Activated CD8-positive, alpha-beta T cell treated with anti-CD3 and anti-CD28 coated beads for 36 hours (primary cell): ENCODE results near the gene TMEM132D. TPM values are rescaled to one million over a fixed set of nuclear protein-coding genes. Genes with fewer than 3 reads are reported as not detected.

Source experiments
- ATAC-seq: fragments of 200-7000 bp; cut with Tn5 transposase; one replicate; pipeline ENCODE4 v1.10.0; 2021; ENCODE audit warnings: mild to moderate bottlenecking, moderate library complexity
- CTCF ChIA-PET: fragments of 350-600 bp; sonication (Branson Sonifier 250); formaldehyde crosslinking; loops from one replicate; lab custom pipeline; 2021; ENCODE audit warnings: antibody characterized with exemption; lab: Charles Lee
- POLR2A ChIA-PET: fragments of 350-600 bp; sonication (Branson Sonifier 250); formaldehyde crosslinking; loops from one replicate; lab custom pipeline; 2021; ENCODE audit warnings: antibody characterized with exemption; lab: Charles Lee
- DNase-seq: peaks from one replicate; pipeline ENCODE4 v3.0.0-alpha.2; 2020
- H3K27ac Mint-ChIP-seq: one replicate; pipeline ENCODE4 v1.8.0; 2021; ENCODE audit warnings: mild to moderate bottlenecking, mixed read lengths
- H3K27me3 Mint-ChIP-seq: one replicate; pipeline ENCODE4 v1.8.0; 2021; ENCODE audit warnings: mixed read lengths
- H3K36me3 Mint-ChIP-seq: one replicate; pipeline ENCODE4 v1.8.0; 2021; ENCODE audit warnings: low read depth, mixed read lengths
- H3K4me1 Mint-ChIP-seq: one replicate; pipeline ENCODE4 v1.8.0; 2021; ENCODE audit warnings: low read depth, mixed read lengths
- H3K4me3 Mint-ChIP-seq: one replicate; pipeline ENCODE4 v1.8.0; 2021; ENCODE audit warnings: mild to moderate bottlenecking, moderate library complexity, mixed read lengths
- H3K9me3 Mint-ChIP-seq: one replicate; pipeline ENCODE4 v1.8.0; 2021; ENCODE audit warnings: mixed read lengths
- intact Hi-C: fragments of 100-400 bp; cut with micrococcal nuclease; formaldehyde crosslinking; loops from one replicate; pipeline ENCODE4 v1.10.0; 2022
- total RNA-seq, 2 experiments: library from RNA; stranded (reverse); gene quantifications; one replicate each; pipeline ENCODE4 v1.2.3, GENCODE V29; 2021
- TF ChIP-seq, protein P1 (sequence below): fragments of 200-600 bp; IDR thresholded peaks from one replicate; pipeline ENCODE4 v1.8.0; 2022; ENCODE audit warnings: antibody characterized with exemption, mild to moderate bottlenecking

Gene TMEM132D
- total RNA-seq, 2 experiments from 2014 or later: not detected

DNA sequence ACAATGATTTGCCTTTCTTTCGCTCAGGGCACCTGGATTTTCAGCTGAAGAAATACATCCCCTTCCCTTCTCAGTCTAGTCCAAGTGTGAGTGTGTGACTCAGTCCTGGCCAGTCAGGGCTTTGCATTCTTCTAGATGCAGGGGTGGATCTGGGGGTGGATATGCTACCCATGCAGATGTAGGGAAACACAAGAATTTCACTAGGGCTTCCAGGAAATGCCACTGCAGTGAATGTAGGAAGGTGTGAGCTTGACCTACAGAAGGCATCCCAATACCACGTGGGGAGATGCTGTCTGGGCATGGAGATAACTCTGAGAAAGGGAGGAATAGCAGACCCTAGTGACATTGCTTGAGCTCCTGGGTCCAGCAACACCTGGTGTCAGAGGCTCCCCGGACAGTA lies 646.3 kb downstream of the TMEM132D start:
- Mint-ChIP-seq H3K9me3 (peaks cover 9% of the 10 kb centered on the region), H3K36me3 (no peaks in the 10 kb centered on the region), H3K4me1 (no peaks in the 10 kb centered on the region), H3K27ac (no peak overlapping the region), H3K4me3 (no peak overlapping the region), H3K27me3 (no peaks in the 10 kb centered on the region)
- no peak for ATAC-seq
- CTCF ChIA-PET: no interaction called here
- TF ChIP-seq, protein P1, sequence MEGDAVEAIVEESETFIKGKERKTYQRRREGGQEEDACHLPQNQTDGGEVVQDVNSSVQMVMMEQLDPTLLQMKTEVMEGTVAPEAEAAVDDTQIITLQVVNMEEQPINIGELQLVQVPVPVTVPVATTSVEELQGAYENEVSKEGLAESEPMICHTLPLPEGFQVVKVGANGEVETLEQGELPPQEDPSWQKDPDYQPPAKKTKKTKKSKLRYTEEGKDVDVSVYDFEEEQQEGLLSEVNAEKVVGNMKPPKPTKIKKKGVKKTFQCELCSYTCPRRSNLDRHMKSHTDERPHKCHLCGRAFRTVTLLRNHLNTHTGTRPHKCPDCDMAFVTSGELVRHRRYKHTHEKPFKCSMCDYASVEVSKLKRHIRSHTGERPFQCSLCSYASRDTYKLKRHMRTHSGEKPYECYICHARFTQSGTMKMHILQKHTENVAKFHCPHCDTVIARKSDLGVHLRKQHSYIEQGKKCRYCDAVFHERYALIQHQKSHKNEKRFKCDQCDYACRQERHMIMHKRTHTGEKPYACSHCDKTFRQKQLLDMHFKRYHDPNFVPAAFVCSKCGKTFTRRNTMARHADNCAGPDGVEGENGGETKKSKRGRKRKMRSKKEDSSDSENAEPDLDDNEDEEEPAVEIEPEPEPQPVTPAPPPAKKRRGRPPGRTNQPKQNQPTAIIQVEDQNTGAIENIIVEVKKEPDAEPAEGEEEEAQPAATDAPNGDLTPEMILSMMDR: no peak
- DNase-seq: no peak
- intact Hi-C loops: no loop called here
- POLR2A ChIA-PET: no interaction called here

DNA sequence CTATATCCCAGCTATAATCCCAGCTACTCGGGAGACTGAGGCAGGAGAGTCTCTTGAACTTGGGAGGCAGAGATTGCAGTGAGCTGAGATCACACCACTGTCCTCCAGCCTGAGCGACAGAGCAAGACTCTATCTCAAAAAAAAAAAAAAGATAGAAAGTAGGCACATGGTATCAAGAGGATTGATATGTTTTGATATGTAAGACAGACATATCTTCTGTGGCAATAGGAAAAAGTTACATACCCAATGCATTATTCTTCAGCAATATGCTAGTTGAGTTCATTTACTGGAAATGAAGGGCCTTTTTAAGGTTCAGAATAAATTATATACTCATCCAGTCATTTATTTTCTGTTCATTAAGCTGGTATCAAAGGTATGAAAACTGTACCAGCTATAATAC lies 657.2 kb downstream of the TMEM132D start:
- POLR2A ChIA-PET: no interaction called here
- CTCF ChIA-PET: no interaction called here

DNA sequence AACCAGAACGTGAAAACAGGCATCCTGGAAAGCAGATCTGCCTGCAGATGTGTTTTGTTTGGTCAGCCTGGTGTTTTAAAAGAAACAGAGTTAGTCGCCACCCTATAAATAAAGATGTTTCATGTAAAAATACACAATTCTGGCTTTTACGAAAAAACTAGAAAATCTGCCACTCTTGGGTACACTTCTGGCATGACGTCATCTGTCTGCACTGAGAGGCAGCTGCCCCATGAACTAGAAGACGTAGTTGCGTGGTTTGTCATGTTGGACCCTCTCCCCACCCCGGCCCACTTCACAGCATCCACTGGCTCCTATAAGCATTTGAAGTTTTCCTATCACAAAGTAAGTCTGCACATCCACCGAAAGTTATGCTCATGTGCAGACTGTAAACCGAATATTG lies 658.1 kb downstream of the TMEM132D start:
- H3K4me1 Mint-ChIP-seq: no peaks in the 10 kb centered on the region
- POLR2A ChIA-PET: no interaction called here
- no peak overlapping the region for H3K27ac Mint-ChIP-seq
- DNase-seq: no peak
- TF ChIP-seq, protein P1: no peak
- no peaks in the 10 kb centered on the region for H3K27me3 Mint-ChIP-seq
- intact Hi-C loops: no loop called here
- no peak overlapping the region for H3K4me3 Mint-ChIP-seq
- peaks cover 2% of the 10 kb centered on the region for H3K9me3 Mint-ChIP-seq
- no peak for ATAC-seq
- CTCF ChIA-PET: no interaction called here
- no peaks in the 10 kb centered on the region for H3K36me3 Mint-ChIP-seq

More for the DNA sequence above, 657.2 kb downstream of the TMEM132D start:
- no peaks in the 10 kb centered on the region for H3K36me3 Mint-ChIP-seq
- no peaks in the 10 kb centered on the region for H3K4me1 Mint-ChIP-seq
- ATAC-seq (no peak), DNase-seq (no peak)
- no peaks in the 10 kb centered on the region for H3K9me3 Mint-ChIP-seq
- no peak overlapping the region for H3K4me3 Mint-ChIP-seq
- H3K27ac Mint-ChIP-seq: no peak overlapping the region
- intact Hi-C loops: no loop called here
- no peaks in the 10 kb centered on the region for H3K27me3 Mint-ChIP-seq
- TF ChIP-seq, protein P1: no peak

DNA sequence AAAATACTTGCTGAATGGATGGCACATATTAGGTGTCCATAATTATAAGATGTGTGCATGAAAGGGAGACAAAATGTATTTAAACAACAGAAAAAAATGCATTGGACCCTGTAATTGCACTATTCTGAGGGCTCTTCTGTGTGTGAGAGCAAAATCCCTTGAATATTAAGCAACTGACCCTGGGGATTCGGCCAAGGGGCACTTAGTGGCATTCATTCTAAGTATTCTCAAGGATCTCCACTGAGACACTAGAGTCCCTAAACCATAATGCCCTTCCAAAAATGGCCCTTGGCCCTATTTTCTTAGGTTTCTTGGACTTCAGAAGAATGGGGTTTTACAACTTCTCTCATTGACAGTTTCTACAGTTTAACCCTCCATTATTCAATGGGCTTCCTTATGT lies 662.0 kb downstream of the TMEM132D start:
- no peak overlapping the region for H3K27ac Mint-ChIP-seq
- DNase-seq (no peak), ATAC-seq (no peak)
- peaks cover 12% of the 10 kb centered on the region for H3K9me3 Mint-ChIP-seq
- no peaks in the 10 kb centered on the region for H3K4me1 Mint-ChIP-seq
- no peak overlapping the region for H3K4me3 Mint-ChIP-seq
- ChIA-PET CTCF (no interaction called here), POLR2A (no interaction called here)
- TF ChIP-seq, protein P1: no peak
- intact Hi-C loops: no loop called here
- H3K27me3 Mint-ChIP-seq: no peaks in the 10 kb centered on the region
- H3K36me3 Mint-ChIP-seq: no peaks in the 10 kb centered on the region

DNA sequence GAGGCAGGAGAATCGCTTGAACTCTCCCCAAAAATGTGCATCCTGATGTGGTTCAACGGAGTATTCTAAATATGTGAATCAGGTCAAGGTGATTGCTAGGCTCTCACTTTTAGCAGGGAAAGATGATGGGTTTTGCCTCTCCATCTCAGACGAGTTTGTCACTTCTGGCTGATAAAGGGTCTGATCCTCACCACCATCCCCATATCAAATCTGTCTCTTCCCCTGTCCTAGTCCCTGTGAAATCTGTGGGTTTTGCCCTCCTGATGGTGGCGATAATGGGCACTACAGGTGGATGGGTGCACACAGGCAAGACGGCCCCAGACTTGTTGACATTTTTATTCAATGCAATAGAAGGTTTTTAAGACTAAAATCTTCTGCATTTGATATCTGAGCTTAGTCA lies 665.9 kb downstream of the TMEM132D start:
- no peak overlapping the region for H3K27ac Mint-ChIP-seq
- peaks cover 12% of the 10 kb centered on the region for H3K9me3 Mint-ChIP-seq
- intact Hi-C loops: no loop called here
- H3K27me3 Mint-ChIP-seq: no peaks in the 10 kb centered on the region
- no peaks in the 10 kb centered on the region for H3K36me3 Mint-ChIP-seq
- CTCF ChIA-PET: no interaction called here
- TF ChIP-seq, protein P1: no peak
- POLR2A ChIA-PET: no interaction called here
- ATAC-seq (no peak), DNase-seq (no peak)
- H3K4me3 Mint-ChIP-seq: no peak overlapping the region
- H3K4me1 Mint-ChIP-seq: no peaks in the 10 kb centered on the region
